ENCODE measurements around the gene TMEM59.
A peak's percentile ranks its signal among the peaks of the same experiment; 100 is the strongest.

TMEM59 gene

DNA sequence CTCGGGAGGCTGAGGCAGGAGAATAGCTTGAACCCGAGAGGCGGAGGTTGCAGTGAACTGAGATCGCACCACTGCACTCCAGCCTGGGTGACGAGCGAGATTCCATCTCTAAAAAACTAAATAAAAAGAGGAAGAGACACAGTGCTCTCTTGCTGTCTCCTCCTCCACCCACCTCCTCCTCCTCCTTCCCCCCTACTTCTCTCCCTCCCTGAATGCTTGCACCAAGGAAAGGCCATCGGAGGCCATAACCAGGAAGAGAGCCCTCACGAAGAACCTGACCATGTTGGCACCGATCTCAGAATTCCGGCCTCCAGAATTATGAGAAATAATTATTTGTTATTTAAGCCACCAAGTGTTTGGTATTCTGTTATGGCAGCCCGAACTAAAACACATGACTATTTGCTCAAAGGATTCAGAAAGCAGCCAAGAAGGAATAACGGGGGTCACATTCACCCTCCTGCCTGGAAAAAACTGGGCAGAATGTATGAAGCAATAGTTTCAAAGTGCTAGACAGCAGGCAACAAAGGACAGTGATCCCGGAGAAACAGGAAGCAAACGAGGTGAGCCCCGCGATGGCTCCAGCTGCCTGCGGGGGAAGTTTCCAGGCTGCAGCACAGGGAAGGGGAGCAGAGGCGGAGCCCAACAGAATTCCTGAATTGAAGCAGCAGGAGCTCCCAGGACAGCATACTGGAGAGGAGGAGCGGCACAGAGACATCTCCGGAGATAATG, 70.8 kb downstream of the TMEM59 start:
- H3K4me3 ChIP-seq (ENCODE audit: low read depth, low read length), result no peak overlapping the region
- CTCF ChIA-PET, result interaction anchor here (0.7 to 1.2 kb wide), 4 partner anchors 10 to 101 kb away, joined by 3 to 5 read pairs (median 3); no protein-coding TSS in a partner anchor
- POLR2A ChIA-PET, result no interaction called here
- peak; percentile 54; the same call in 1 of the 2 replicates for TF ChIP-seq ZNF610 (tag by site-specific recombination; IDR thresholded peaks at IDR 0.05; ENCODE audit: borderline replicate concordance)
- TF ChIP-seq, protein P1, sequence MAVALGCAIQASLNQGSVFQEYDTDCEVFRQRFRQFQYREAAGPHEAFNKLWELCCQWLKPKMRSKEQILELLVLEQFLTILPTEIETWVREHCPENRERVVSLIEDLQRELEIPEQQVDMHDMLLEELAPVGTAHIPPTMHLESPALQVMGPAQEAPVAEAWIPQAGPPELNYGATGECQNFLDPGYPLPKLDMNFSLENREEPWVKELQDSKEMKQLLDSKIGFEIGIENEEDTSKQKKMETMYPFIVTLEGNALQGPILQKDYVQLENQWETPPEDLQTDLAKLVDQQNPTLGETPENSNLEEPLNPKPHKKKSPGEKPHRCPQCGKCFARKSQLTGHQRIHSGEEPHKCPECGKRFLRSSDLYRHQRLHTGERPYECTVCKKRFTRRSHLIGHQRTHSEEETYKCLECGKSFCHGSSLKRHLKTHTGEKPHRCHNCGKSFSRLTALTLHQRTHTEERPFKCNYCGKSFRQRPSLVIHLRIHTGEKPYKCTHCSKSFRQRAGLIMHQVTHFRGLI (tag by site-specific recombination; IDR thresholded peaks at IDR 0.05), result peak; percentile 66
- no peak for TF ChIP-seq ZSCAN30 (tag by site-specific recombination; IDR thresholded peaks at IDR 0.05)
- TF ChIP-seq, protein P2, sequence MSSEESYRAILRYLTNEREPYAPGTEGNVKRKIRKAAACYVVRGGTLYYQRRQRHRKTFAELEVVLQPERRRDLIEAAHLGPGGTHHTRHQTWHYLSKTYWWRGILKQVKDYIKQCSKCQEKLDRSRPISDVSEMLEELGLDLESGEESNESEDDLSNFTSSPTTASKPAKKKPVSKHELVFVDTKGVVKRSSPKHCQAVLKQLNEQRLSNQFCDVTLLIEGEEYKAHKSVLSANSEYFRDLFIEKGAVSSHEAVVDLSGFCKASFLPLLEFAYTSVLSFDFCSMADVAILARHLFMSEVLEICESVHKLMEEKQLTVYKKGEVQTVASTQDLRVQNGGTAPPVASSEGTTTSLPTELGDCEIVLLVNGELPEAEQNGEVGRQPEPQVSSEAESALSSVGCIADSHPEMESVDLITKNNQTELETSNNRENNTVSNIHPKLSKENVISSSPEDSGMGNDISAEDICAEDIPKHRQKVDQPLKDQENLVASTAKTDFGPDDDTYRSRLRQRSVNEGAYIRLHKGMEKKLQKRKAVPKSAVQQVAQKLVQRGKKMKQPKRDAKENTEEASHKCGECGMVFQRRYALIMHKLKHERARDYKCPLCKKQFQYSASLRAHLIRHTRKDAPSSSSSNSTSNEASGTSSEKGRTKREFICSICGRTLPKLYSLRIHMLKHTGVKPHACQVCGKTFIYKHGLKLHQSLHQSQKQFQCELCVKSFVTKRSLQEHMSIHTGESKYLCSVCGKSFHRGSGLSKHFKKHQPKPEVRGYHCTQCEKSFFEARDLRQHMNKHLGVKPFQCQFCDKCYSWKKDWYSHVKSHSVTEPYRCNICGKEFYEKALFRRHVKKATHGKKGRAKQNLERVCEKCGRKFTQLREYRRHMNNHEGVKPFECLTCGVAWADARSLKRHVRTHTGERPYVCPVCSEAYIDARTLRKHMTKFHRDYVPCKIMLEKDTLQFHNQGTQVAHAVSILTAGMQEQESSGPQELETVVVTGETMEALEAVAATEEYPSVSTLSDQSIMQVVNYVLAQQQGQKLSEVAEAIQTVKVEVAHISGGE (tag by site-specific recombination; conservative IDR thresholded peaks at IDR 0.05; ENCODE audit: low read depth), result peak; percentile 84
- peak; percentile 19; the same call in 1 of the 2 replicates for TF ChIP-seq ZIC2 (tag by site-specific recombination; IDR thresholded peaks at IDR 0.05)
- no peak for TF ChIP-seq FEZF1 (tag by site-specific recombination; IDR thresholded peaks at IDR 0.05)
- H3K36me3 ChIP-seq (ENCODE audit: control insufficient read depth in 2 of 2, insufficient read depth in 1 of 2, low read length in 2 of 2), result no peaks in the 10 kb centered on the region
- no peaks in the 10 kb centered on the region for H3K9me3 ChIP-seq (ENCODE audit: control insufficient read depth, insufficient read depth, low read depth, low read length)
- H3K27ac ChIP-seq (ENCODE audit: extremely low read depth, low read depth, low read length), result no peak overlapping the region; the same call in 1 of the 2 replicates
- H3K4me1 ChIP-seq (ENCODE audit: control insufficient read depth, insufficient read depth, low read length), result no peaks in the 10 kb centered on the region

DNA sequence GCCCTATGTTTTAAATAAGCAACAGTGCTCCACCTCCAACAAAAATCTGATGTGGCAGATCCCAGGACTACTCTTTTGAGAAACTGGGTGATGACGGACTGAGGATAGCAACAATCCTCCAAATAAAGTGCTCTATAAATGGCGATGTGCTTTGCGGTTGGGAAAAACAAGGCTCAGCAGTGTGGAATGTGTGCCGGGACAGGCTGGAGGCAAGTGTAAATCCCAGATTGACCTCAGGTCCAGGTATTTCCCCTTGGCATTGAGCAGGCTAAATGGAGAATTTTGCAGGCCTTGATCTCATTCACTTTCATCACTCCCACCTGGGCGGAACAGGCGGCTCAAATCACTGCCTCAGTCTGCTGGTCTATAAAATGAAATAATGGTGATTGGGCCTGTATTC, 71.8 kb downstream of the TMEM59 start:
- Histone ChIP-seq H3K4me3 (ENCODE audit: low read depth, low read length) (no peak overlapping the region), H3K27ac (ENCODE audit: extremely low read depth, low read depth, low read length) (no peak overlapping the region), H3K9me3 (ENCODE audit: control insufficient read depth, insufficient read depth, low read depth, low read length) (no peaks in the 10 kb centered on the region), H3K4me1 (ENCODE audit: control insufficient read depth, insufficient read depth, low read length) (no peaks in the 10 kb centered on the region), H3K36me3 (ENCODE audit: control insufficient read depth in 2 of 2, insufficient read depth in 1 of 2, low read length in 2 of 2) (no peaks in the 10 kb centered on the region)
- CTCF ChIA-PET, result no interaction called here
- POLR2A ChIA-PET, result interaction anchor here (0.6 kb wide), 1 partner anchor 220 kb away, joined by 3 read pairs; no protein-coding TSS in a partner anchor
- TF ChIP-seq ZNF792 (tag by site-specific recombination; IDR thresholded peaks at IDR 0.05), result no peak
- no peak for TF ChIP-seq ZBTB20 (tag by site-specific recombination; IDR thresholded peaks at IDR 0.05)
- no peak for TF ChIP-seq ZEB2 (tag by site-specific recombination; IDR thresholded peaks at IDR 0.05)
- no peak for TF ChIP-seq ZNF830 (tag by site-specific recombination; IDR thresholded peaks at IDR 0.05; ENCODE audit: low read depth)
- TF ChIP-seq GLI2 (tag by site-specific recombination; IDR thresholded peaks at IDR 0.05; ENCODE audit: borderline replicate concordance, low read depth), result no peak

DNA sequence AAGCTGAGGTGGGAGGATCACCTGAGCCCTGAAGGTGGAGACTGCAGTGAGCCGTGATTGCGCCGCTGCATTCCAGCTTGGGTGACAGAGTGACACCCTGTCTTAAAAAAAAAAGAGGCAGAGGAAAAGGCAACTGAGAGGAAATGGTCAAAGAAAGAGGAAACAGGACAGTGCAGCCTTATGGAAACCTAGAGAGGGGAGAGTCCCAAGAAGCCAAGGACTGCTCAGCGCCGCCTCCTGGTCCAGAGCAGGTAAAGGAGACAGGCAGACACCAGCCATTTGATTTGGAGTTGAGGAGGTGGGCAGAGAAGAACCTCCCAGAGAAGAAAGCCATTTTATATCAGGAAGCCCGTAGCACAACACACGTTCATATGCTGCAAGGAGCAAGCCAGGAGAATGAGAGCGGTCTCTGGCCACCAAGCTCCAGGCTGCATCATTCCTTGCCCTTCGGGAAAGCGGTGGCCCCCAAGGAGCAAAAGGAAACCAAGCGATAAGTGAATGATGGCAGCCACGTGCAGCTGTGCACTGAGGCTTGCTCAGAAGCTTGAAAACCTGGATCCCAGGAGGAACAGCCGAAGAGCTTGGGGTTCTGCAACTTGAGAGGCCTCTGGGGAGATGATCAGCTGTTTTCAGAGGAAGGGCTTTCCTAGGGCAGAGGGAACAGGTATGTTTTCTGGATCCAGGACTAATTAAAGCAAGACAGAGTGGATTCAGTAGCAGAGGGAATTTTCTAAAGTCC, 73.1 kb downstream of the TMEM59 start:
- Histone ChIP-seq H3K4me1 (ENCODE audit: control insufficient read depth, insufficient read depth, low read length) (no peaks in the 10 kb centered on the region), H3K9me3 (ENCODE audit: control insufficient read depth, insufficient read depth, low read depth, low read length) (no peaks in the 10 kb centered on the region), H3K4me3 (ENCODE audit: low read depth, low read length) (no peak overlapping the region), H3K36me3 (ENCODE audit: control insufficient read depth in 2 of 2, insufficient read depth in 1 of 2, low read length in 2 of 2) (no peaks in the 10 kb centered on the region), H3K27ac (ENCODE audit: extremely low read depth, low read depth, low read length) (no peak overlapping the region)
- no peak for TF ChIP-seq TRIM28 (IDR thresholded peaks at IDR 0.05; ENCODE audit: borderline replicate concordance, low read length)
- no peak for TF ChIP-seq BCL11B (tag by site-specific recombination; IDR thresholded peaks at IDR 0.05; ENCODE audit: low read depth)
- TF ChIP-seq, protein P3, sequence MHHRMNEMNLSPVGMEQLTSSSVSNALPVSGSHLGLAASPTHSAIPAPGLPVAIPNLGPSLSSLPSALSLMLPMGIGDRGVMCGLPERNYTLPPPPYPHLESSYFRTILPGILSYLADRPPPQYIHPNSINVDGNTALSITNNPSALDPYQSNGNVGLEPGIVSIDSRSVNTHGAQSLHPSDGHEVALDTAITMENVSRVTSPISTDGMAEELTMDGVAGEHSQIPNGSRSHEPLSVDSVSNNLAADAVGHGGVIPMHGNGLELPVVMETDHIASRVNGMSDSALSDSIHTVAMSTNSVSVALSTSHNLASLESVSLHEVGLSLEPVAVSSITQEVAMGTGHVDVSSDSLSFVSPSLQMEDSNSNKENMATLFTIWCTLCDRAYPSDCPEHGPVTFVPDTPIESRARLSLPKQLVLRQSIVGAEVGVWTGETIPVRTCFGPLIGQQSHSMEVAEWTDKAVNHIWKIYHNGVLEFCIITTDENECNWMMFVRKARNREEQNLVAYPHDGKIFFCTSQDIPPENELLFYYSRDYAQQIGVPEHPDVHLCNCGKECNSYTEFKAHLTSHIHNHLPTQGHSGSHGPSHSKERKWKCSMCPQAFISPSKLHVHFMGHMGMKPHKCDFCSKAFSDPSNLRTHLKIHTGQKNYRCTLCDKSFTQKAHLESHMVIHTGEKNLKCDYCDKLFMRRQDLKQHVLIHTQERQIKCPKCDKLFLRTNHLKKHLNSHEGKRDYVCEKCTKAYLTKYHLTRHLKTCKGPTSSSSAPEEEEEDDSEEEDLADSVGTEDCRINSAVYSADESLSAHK (tag by site-specific recombination; IDR thresholded peaks at IDR 0.05), result no peak
- TF ChIP-seq ZNF777 (tag by site-specific recombination; IDR thresholded peaks at IDR 0.05; ENCODE audit: borderline replicate concordance), result no peak
- no peak for TF ChIP-seq ZNF555 (tag by site-specific recombination; conservative IDR thresholded peaks at IDR 0.05)
- TF ChIP-seq, protein P4, sequence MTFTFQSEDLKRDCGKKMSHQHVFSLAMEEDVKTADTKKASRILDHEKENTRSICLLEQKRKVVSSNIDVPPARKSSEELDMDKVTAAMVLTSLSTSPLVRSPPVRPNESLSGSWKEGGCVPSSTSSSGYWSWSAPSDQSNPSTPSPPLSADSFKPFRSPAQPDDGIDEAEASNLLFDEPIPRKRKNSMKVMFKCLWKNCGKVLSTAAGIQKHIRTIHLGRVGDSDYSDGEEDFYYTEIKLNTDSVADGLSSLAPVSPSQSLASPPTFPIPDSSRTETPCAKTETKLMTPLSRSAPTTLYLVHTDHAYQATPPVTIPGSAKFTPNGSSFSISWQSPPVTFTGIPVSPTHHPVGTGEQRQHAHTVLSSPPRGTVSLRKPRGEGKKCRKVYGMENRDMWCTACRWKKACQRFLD (tag by site-specific recombination; IDR thresholded peaks at IDR 0.05), result no peak
- no peak for TF ChIP-seq ZXDB (tag by site-specific recombination; IDR thresholded peaks at IDR 0.05)
- TF ChIP-seq, protein P5, sequence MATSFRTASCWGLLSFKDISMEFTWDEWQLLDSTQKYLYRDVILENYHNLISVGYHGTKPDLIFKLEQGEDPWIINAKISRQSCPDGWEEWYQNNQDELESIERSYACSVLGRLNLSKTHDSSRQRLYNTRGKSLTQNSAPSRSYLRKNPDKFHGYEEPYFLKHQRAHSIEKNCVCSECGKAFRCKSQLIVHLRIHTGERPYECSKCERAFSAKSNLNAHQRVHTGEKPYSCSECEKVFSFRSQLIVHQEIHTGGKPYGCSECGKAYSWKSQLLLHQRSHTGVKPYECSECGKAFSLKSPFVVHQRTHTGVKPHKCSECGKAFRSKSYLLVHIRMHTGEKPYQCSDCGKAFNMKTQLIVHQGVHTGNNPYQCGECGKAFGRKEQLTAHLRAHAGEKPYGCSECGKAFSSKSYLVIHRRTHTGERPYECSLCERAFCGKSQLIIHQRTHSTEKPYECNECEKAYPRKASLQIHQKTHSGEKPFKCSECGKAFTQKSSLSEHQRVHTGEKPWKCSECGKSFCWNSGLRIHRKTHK (tag by site-specific recombination; IDR thresholded peaks at IDR 0.05), result no peak
- ChIA-PET POLR2A (no interaction called here), CTCF (interaction anchor here (0.6 to 0.7 kb wide), 2 partner anchors 24 to 38 kb away, joined by 3 to 4 read pairs; no protein-coding TSS in a partner anchor)

All from HEK293 (cell line).